NT2/D1 (cell line): ENCODE data around the gene SGIP1.

ENCODE experiments used
- DNase-seq: peaks from one replicate; pipeline ENCODE4 v3.0.0-alpha.2; 2011; ENCODE audit warnings: low read depth, low spot score
- H3K27me3 ChIP-seq: 2 replicates; pipeline ENCODE4 v1.6.0; 2011; ENCODE audit warnings: mild to moderate bottlenecking; ENCODE audit not compliant: insufficient read length, insufficient read depth
- H3K36me3 ChIP-seq: 2 replicates; pipeline ENCODE4 v1.6.1; 2011; ENCODE audit warnings: mild to moderate bottlenecking, low read length, mixed read lengths; ENCODE audit not compliant: insufficient read depth, insufficient read length
- H3K4me1 ChIP-seq: 2 replicates; pipeline ENCODE4 v1.5.1; 2011; ENCODE audit not compliant: insufficient read depth, insufficient read length
- H3K4me3 ChIP-seq: 2 replicates; pipeline ENCODE4 v1.5.1; 2011; ENCODE audit warnings: low read depth; ENCODE audit not compliant: insufficient read length
- H3K9ac ChIP-seq: 2 replicates; pipeline ENCODE4 v1.6.0; 2011; ENCODE audit warnings: low read depth; ENCODE audit not compliant: insufficient read length
- H3K9me3 ChIP-seq: 2 replicates; pipeline ENCODE4 v1.5.1; 2011; ENCODE audit warnings: mild to moderate bottlenecking, low read length; ENCODE audit not compliant: insufficient read depth
- SUZ12 ChIP-seq: IDR thresholded peaks from 2 replicates; pipeline ENCODE4 v1.6.1; 2011; ENCODE audit not compliant: insufficient read length, insufficient read depth; ENCODE audit errors: extremely low read depth
- YY1 ChIP-seq: IDR thresholded peaks from 2 replicates; pipeline ENCODE4 v1.6.1; 2011; ENCODE audit not compliant: insufficient read length, insufficient read depth
- ZNF274 ChIP-seq: IDR thresholded peaks from 2 replicates; pipeline ENCODE4 v1.6.1; 2011; ENCODE audit warnings: mild to moderate bottlenecking, low read depth, low read length

Gene SGIP1

DNA sequence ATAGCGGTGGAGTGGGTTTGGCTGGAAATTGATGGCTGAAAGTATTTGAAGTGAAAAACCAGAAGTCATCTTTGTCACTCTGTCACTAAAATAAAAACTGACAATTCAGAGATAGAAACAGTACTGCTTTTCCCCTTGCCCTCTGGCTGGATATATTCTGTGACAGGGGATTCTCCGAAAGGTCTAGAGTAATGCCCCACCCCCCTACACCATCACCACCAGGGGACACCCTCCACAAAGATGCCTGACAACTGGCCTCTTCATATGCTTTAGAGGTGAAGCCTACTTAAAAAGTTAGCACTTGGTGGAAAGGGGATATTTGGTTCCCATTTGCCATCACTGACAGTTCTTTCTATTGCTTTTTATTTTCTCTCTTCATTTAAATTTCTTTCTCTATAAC, 73.5 kb downstream of the SGIP1 start:
- no peaks in the 10 kb centered on the region for H3K36me3 ChIP-seq
- TF ChIP-seq YY1 (no peak), ZNF274 (no peak), SUZ12 (no peak)
- peak; percentile 1 for DNase-seq
- no peaks in the 10 kb centered on the region for H3K9me3 ChIP-seq
- no peaks in the 10 kb centered on the region for H3K27me3 ChIP-seq
- no peak overlapping the region for H3K9ac ChIP-seq
- no peak overlapping the region for H3K4me3 ChIP-seq
- no peaks in the 10 kb centered on the region for H3K4me1 ChIP-seq

DNA sequence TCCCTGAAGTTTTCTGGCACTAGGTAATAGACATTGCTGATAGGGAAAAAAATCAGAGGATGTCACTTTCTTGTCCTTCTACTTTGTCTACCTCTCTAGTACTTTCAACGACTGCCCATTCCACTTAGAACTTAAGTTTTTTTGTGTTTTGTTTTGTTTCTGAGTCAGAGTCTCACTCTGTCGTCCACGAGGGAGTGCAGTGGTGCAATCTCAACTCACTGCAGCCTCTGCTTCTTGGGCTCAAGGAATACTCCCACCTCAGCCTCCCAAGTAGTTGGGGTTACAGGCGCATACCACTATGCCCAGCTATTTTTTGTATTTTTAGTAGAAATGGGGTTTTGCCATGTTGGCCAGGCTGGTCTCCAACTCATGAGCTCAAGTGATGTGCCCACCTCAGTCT, 79.2 kb downstream of the SGIP1 start:
- no peaks in the 10 kb centered on the region for H3K4me1 ChIP-seq
- no peaks in the 10 kb centered on the region for H3K9me3 ChIP-seq
- H3K36me3 ChIP-seq, result no peaks in the 10 kb centered on the region
- no peak overlapping the region for H3K4me3 ChIP-seq
- no peak for DNase-seq
- H3K27me3 ChIP-seq, result no peaks in the 10 kb centered on the region
- no peak overlapping the region for H3K9ac ChIP-seq
- no peak for TF ChIP-seq YY1
- no peak for TF ChIP-seq SUZ12
- no peak for TF ChIP-seq ZNF274

DNA sequence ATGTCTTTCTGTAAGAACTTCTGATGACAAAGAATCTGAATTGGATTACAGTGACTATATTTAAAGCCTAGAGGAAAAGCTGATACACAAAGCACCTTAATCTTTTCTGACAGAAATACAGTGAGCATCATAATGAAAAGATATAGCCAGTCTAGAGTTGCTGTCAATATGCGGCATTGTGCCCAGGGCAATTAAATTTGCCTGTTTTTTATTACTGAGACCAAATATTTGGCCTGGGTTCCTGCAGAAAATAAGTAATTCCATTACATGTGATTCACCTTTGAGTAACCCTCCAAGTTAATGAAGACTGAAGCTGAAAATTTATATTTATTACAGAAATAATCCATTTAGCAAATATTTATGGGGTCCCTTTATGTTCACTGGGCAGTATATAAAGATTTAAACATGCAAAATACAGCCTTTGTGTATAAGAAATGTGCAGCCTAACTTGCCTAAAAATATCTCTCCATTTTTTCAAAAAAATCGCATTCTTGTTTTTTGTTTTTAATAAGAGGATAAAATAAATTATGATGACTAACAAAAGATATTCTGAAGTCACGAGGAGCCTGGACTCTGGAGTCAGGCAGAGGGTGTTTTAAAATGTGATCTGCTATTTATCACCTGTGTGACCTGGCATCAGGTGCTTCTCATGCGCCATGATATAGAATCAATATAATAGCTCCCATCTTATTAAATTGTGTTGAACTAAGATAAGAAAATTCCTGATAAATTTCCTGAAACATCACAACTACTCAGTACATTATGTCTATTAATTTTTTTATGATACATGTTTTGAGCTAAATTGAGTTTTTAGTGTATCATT, 83.6 kb downstream of the SGIP1 start:
- Histone ChIP-seq H3K27me3 (no peaks in the 10 kb centered on the region), H3K9me3 (no peaks in the 10 kb centered on the region), H3K36me3 (no peaks in the 10 kb centered on the region), H3K9ac (no peak overlapping the region), H3K4me1 (no peaks in the 10 kb centered on the region), H3K4me3 (no peak overlapping the region)
- no peak for DNase-seq
- TF ChIP-seq SUZ12 (no peak), YY1 (no peak), ZNF274 (no peak)

DNA sequence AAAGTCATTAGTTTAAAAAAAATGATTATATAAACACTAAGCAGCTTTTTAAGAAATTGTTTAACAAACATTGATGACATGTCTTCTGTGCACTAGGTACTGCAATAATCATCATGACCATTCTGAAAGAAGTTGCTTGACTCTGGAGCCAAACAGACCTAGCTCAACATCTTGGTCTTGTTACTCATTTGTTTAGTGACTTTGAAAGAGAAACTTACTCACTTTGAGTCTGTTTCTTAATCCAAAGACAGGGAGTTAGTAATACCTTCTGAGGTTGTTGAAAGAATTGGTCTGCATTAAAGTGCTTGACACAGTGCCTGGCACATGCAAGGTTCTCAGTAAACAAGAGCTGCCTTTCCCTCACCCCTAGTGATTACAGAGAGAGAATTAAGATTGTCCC, 84.4 kb downstream of the SGIP1 start:
- no peak for TF ChIP-seq SUZ12
- no peak for TF ChIP-seq YY1
- TF ChIP-seq ZNF274, result no peak

DNA sequence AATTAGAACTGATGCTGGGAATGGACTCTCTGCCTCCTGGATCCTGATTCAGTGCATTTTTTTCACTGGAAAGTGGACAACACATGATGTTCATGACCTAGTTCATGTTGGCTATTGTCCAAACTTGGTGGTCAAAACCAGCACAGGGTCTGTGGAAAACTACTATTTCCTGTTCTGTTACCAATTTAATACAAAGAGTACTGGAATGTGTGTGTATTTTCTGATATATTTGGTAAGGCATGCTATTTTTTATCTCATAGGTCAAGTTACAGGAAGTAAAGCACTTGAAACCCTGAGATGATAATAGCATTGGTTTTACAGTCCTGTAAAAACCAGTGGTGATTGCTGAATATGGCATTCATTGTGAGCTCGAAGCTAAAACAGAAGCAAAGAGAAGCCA, 89.9 kb downstream of the SGIP1 start:
- H3K4me1 ChIP-seq, result no peaks in the 10 kb centered on the region
- H3K4me3 ChIP-seq, result no peak overlapping the region
- no peak for TF ChIP-seq SUZ12
- H3K9ac ChIP-seq, result no peak overlapping the region
- H3K36me3 ChIP-seq, result no peaks in the 10 kb centered on the region
- no peaks in the 10 kb centered on the region for H3K9me3 ChIP-seq
- H3K27me3 ChIP-seq, result no peaks in the 10 kb centered on the region
- DNase-seq, result no peak

More for the DNA sequence above, 84.4 kb downstream of the SGIP1 start:
- DNase-seq, result no peak
- no peak overlapping the region for H3K4me3 ChIP-seq
- no peaks in the 10 kb centered on the region for H3K4me1 ChIP-seq
- no peaks in the 10 kb centered on the region for H3K27me3 ChIP-seq
- H3K9ac ChIP-seq, result no peak overlapping the region
- H3K36me3 ChIP-seq, result no peaks in the 10 kb centered on the region
- H3K9me3 ChIP-seq, result no peaks in the 10 kb centered on the region

DNA sequence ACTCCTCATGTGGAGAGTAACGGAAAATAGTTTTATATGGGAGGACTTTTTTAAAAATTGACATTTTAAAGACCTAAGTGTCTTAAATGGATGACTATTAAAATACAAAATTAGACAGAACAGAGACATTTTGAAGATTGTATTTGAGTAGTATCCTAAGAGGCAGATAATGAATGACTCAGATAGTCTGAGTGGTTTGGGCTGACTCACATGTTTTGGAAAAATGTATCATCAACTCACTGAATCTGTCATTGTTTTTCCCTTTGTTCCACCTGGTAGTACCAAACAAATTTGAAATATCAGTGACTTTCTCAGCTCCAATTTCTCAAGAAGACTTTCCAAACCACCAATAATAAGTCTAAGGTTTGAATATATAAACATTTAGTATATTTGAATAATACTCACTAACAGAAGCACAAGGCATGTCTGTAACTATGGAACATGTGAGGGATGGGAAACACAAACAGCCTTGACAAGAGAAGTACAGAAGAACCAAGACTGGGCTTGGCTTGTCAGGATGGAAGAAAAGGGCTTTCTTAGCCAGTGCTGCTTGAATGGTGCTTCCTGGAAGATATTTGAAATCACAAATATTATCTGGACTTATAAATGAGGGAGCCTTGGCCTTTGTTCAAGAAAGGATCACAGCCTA, 90.6 kb downstream of the SGIP1 start:
- no peak for DNase-seq
- TF ChIP-seq ZNF274 (no peak), SUZ12 (no peak), YY1 (no peak)
- H3K4me3 ChIP-seq, result no peak overlapping the region
- H3K27me3 ChIP-seq, result no peaks in the 10 kb centered on the region
- no peaks in the 10 kb centered on the region for H3K9me3 ChIP-seq
- H3K4me1 ChIP-seq, result no peaks in the 10 kb centered on the region
- no peak overlapping the region for H3K9ac ChIP-seq
- H3K36me3 ChIP-seq, result no peaks in the 10 kb centered on the region

DNA sequence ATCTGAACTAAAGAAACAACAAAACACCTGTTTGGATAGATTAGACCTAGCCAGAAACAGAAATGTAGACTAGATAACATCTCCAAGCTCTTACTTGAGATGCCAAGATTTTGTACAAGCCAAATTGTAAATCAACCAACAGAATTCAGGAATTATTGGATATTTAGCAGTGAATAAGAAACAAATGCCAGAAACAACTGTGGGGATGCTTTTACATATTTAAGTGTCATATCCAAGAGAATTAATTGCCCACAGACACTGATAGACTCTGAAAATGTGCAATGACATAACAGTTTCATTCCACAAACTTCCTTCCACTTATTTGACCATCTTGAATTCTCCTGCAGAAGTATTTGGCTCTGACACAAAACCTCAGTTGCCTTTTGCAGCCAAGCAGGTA, 92.3 kb downstream of the SGIP1 start:
- DNase-seq, result no peak
- no peaks in the 10 kb centered on the region for H3K4me1 ChIP-seq
- no peak overlapping the region for H3K4me3 ChIP-seq
- no peaks in the 10 kb centered on the region for H3K9me3 ChIP-seq
- H3K9ac ChIP-seq, result no peak overlapping the region
- H3K27me3 ChIP-seq, result no peaks in the 10 kb centered on the region
- TF ChIP-seq YY1 (no peak), SUZ12 (no peak), ZNF274 (no peak)
- H3K36me3 ChIP-seq, result no peaks in the 10 kb centered on the region
